ENCODE data around the gene KRTAP13-3.

DNA sequence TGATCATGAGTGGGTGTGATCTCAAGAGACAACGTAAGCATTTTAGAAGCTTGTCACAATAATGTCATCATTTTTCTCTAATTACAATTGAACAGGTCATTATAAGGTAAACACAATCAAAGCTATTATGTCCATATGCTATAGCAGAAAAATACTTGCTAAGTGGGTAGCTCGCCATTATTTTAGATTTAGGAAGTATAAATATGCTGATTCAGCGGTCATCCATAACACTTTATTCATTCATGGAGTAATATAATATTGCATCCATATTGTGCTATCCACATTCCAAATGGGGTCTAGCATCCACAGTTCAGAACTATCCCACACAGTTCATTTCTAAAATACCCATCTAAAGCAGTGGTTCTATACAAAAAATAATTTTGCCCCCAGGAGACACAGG lies 22.8 kb upstream of the KRTAP13-3 start:
- TF ChIP-seq TCF7L2 (IDR thresholded peaks at IDR 0.05; ENCODE audit: low read depth, low read length) (no peak), SIN3A (IDR thresholded peaks at IDR 0.05; ENCODE audit: borderline replicate concordance, insufficient read depth, low read depth, low read length) (no peak)
- TF ChIP-seq, protein P1, sequence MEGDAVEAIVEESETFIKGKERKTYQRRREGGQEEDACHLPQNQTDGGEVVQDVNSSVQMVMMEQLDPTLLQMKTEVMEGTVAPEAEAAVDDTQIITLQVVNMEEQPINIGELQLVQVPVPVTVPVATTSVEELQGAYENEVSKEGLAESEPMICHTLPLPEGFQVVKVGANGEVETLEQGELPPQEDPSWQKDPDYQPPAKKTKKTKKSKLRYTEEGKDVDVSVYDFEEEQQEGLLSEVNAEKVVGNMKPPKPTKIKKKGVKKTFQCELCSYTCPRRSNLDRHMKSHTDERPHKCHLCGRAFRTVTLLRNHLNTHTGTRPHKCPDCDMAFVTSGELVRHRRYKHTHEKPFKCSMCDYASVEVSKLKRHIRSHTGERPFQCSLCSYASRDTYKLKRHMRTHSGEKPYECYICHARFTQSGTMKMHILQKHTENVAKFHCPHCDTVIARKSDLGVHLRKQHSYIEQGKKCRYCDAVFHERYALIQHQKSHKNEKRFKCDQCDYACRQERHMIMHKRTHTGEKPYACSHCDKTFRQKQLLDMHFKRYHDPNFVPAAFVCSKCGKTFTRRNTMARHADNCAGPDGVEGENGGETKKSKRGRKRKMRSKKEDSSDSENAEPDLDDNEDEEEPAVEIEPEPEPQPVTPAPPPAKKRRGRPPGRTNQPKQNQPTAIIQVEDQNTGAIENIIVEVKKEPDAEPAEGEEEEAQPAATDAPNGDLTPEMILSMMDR (IDR thresholded peaks at IDR 0.05): no peak
